Measurements from ENCODE around the gene ARID5B. TPM values are rescaled to one million over a fixed set of nuclear protein-coding genes. Genes with fewer than 3 reads are reported as not detected.

The ARID5B gene
- total RNA-seq, 3 donors from 2014 or later = 21.9 to 34.1 (median 22.4) TPM

GRCh38 chr10:61890430-61890829 lies 11.1 kb upstream of the ARID5B start:
- no peak for TF ChIP-seq CTCF (IDR thresholded peaks at IDR 0.05)
- Histone ChIP-seq H3K4me3 (no peak overlapping the region), H3K4me1 (ENCODE audit: low read depth) (no peaks in the 10 kb centered on the region), H3K36me3 (ENCODE audit: low read depth) (no peaks in the 10 kb centered on the region), H3K9me3 (no peaks in the 10 kb centered on the region)
- no peak for DNase-seq
- intact Hi-C loops (cut with DNase I, micrococcal nuclease) = no loop called here
- ATAC-seq = no peak

GRCh38 chr10:61890881-61891409 lies 10.6 kb upstream of the ARID5B start:
- intact Hi-C loops (cut with DNase I, micrococcal nuclease) = no loop called here
- Histone ChIP-seq H3K9me3 (no peaks in the 10 kb centered on the region), H3K4me1 (ENCODE audit: low read depth) (no peaks in the 10 kb centered on the region), H3K36me3 (ENCODE audit: low read depth) (no peaks in the 10 kb centered on the region), H3K4me3 (no peak overlapping the region)
- no peak for DNase-seq
- no peak for TF ChIP-seq CTCF (IDR thresholded peaks at IDR 0.05)
- ATAC-seq = no peak

- intact Hi-C loops (cut with DNase I, micrococcal nuclease) = no loop called here
- Histone ChIP-seq H3K36me3 (ENCODE audit: low read depth) (no peaks in the 10 kb centered on the region), H3K4me3 (no peak overlapping the region), H3K9me3 (no peaks in the 10 kb centered on the region), H3K4me1 (ENCODE audit: low read depth) (peaks cover 3% of the 10 kb centered on the region)
- no peak for ATAC-seq
- no peak for TF ChIP-seq CTCF (IDR thresholded peaks at IDR 0.05)
- DNase-seq = no peak
Observed at GRCh38 chr10:61891906-61892585, 9.5 kb upstream of the ARID5B start.

GRCh38 chr10:61892961-61893360 lies 8.5 kb upstream of the ARID5B start:
- no peak overlapping the region for H3K4me3 ChIP-seq
- peaks cover 12% of the 10 kb centered on the region for H3K4me1 ChIP-seq (ENCODE audit: low read depth)
- no peak for TF ChIP-seq CTCF (IDR thresholded peaks at IDR 0.05)
- H3K9me3 ChIP-seq = no peaks in the 10 kb centered on the region
- intact Hi-C loops (cut with DNase I, micrococcal nuclease) = no loop called here
- DNase-seq (no peak), ATAC-seq (no peak)
- H3K36me3 ChIP-seq (ENCODE audit: low read depth) = no peaks in the 10 kb centered on the region

GRCh38 chr10:61894133-61894532 lies 7.4 kb upstream of the ARID5B start:
- TF ChIP-seq CTCF (IDR thresholded peaks at IDR 0.05) = no peak
- Histone ChIP-seq H3K36me3 (ENCODE audit: low read depth) (no peaks in the 10 kb centered on the region), H3K4me3 (no peak overlapping the region), H3K9me3 (no peaks in the 10 kb centered on the region), H3K4me1 (ENCODE audit: low read depth) (peaks cover 23% of the 10 kb centered on the region)
- DNase-seq (no peak), ATAC-seq (peak; percentile 16)
- intact Hi-C loops (cut with DNase I, micrococcal nuclease) = no loop called here

Data from mucosa of descending colon (tissue), 3 donors.